SK-N-DZ (cell line): ENCODE results near the gene SH3PXD2B.
"Not testable (repeated sequence)": the region's sequence is repeated elsewhere in the genome, so short reads cannot be mapped to it uniquely, and the experiment has no call there.

Experiments used
- DNase-seq: peaks from one replicate; pipeline ENCODE4 v3.0.0-alpha.2; 2015; ENCODE audit warnings: low spot score

SH3PXD2B gene

DNA sequence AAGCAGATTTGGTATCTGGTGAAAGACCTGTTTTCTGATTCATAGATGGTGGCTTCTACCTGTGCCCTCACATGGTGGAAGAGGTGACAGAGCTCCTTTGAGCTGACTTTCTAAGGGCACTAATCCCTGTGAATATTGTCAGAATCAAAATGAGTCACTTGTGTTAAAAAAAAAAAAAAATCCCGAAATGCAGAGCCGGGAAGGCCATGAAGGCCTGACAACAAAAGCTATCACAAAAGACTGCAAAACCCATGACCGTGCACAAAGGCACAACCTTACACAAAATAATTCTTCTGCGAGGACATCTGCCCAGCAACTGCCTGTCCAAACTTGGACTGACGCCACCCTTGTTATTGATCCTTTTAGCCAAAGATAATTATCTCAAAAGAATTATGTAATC, 151.2 kb downstream of the SH3PXD2B start:
- DNase-seq, result no peak

DNA sequence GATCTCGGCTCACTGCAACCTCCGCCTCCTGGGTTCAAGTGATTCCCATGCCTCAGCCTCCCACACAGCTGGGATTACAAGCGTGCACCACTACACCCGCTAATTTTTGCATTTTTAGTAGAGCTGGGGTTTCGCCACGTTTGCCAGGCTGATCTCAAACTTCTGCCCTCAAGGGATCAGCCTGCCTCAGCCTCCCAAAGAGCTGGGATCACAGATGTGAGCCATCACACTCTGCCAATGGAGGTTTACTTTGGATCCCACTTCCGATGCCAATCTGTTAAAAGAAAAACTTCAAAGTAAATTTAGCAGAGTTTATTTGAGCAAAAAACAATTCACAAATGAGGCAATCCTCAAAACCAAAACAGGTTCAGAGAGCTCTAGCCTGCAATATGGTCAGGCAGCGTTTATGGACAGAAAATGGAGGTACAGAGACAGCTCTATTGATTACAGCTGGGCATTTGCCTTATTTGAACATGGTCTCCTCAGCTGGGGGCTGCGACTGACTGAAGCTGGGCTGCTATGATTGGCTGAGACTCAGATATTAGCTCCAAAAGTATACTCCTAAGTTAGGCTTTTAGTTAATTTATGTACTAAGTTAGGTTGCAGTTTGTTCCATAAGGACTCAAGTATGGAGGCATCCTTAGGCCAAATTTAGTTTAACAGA, 152.1 kb downstream of the SH3PXD2B start:
- DNase-seq, result no peak

GRCh38 chr5:172299916-172300439, 154.3 kb downstream of the SH3PXD2B start:
- DNase-seq, result no peak

DNA sequence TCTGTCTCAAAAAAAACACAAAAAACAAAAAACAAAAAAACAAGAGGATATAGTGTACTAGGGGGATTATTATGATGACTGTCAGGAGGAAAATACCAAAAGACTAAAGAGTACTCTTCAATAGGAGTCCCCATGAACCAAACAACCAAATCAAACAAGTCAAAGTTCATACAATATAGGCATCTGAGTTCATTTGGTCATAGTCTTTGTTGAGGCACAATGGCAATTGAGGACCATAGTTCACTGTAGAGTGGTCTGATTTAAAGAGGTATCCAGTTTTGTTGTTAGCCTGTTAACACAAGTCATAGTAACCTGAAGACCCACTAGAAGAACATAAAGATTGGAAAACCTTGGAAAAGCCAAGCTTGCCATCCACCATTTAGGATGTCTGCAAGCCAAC, 159.5 kb downstream of the SH3PXD2B start:
- no peak for DNase-seq

DNA sequence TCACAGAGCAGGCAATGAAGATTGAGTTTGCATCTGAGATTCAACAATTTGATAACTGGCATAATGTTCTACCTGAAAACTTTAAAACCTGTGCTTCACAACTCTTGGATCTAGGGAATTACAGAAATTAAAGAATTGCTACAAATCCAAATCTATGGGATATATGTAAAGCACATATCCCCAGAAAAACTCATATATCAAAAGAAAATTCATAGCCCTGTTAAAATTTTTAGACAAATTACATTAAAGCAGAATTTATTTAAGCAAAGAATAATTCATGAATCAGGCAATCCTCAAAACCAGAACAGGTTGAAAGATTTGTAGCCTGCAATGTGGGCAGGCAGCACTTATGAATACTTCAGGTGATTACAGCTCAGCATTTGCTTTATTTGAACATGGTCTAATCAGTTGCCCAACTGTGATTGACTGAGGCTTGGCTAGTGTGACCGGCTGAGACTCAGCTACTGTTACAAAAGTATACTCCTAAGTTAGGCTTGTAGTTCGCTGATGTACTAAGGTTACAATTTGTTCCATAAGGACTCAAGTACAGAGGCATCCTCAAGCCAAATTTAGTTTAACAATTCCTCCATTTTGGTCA, 160.5 kb downstream of the SH3PXD2B start:
- no peak for DNase-seq

DNA sequence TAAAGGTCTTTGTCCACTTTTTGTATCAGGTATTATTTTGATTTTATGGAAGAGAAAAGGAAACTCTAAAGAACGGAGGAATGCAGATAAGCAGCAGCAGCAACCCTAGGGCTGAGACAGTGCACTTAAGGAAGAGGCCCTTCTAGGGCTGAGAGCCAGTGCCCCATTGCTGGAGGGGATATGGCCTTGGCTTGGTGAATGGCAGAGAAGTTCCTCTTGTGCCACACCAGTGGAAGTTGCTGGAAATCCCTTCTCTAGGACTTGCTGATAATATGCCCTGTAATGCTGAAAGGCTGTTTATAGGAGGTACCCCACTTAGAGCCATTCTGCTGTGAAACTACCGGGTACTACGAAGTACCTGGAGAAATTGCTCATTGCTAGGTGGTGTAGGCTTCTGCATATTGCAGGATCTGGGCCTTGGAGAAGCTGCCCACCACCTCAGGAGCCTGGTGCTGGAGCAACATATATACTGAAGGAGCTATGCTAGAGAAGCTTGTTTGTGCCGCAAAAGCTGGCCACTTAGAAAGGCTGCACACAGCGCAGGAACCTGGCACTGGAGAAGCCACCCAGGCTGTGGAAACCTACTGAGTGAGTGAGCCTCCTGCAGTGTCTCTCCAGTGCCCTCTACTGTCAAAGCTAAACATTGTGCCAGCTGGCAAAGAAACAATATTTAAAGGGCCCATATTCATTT, 161.1 kb downstream of the SH3PXD2B start:
- peak; percentile 79 for DNase-seq

DNA sequence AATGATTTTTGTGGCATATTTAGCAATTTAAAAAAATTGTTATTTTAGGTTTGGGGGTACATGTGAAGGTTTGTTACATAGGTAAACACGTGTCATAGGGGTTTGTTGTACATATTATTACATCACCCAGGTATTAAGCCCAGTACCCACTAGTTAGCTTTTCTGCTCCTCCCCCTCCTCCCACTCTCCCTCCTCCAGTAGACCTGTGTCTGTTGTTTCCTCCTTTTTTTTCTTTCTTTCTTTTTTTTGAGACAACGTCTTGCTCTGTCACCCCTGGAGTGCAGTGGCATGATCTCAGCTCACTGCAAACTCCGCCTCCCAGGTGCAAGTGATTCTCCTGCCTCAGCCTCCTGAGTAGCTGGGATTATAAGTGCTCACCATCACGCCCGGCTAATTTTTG, 162.5 kb downstream of the SH3PXD2B start:
- DNase-seq, result not testable (repeated sequence)

DNA sequence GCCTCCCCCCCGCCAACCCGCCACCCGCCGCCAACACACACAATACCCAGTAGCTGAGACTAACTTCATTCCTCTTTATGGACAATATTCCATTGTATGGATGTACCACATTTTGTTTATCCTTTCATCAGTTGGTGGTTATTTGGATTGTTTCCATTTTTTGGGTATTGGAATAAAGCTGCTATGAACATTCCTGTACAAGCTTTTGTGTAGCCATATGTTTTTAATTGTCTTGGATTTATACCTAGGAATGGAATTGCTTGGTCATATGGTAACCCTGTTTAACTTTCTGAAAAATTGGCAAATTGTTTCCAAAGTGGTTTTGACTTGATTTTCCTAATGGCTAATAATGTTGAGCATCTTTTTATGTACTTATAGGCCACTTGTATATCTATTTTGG, 165.9 kb downstream of the SH3PXD2B start:
- DNase-seq, result no peak

DNA sequence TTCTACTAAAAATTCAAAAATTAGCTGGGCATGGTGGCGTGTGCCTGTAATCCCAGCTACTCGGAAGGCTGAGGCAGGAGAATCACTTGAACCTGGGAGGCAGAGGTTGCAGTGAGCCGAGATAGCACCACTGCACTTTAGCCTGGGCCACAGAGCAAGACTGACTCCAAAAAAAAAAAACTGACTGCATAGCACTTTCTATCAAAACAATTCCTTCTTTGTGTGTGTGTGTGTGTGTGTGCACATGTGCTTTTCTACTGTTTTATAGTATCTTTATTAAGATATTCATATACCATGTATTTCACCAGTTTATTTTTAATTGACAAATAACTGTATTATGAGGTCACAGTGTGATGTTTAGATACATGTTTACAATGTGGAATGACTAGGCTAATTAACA, 167.2 kb downstream of the SH3PXD2B start:
- not testable (repeated sequence) for DNase-seq

GRCh38 chr5:172285226-172286143, 168.8 kb downstream of the SH3PXD2B start:
- peak; percentile 28 for DNase-seq

GRCh38 chr5:172284611-172284980, 169.7 kb downstream of the SH3PXD2B start:
- DNase-seq, result no peak

DNA sequence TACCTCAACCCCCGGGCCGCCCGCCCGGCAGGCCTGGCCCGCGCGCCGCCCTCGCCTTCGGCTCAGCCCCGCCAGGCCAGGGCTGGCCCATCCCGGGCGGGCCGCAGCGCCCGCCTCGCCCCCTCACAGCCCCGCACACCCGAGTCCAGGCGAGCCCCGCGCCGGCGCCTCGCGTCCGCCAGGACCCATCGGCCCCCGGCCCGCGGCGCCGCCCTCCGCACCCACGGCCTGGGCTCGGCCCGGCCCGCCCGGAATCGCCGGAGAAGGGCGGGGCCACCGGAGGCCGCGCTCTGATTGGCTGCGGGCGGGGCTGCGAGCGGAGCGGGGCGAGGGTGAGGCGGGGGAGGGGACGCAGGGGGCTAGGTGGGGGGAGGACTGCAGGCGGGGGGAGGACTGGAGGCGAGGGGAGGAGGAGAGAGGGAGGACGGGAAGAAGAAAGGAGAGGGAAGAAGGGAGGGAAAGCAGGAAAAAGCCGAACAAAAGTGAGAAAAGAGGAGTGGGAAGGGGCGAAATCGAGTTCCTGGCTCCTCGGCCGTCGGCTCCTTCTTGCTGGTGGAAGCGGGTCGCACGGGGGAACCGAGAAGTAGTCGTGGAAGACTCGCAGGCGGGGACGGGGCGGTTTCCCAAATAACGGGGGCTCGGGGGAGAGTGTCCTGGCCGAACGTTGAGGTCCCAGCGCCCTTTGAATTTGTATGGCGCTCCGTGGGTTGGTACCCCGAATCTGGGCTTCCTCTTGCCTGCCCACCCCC, 170.3 kb downstream of the SH3PXD2B start:
- peak; percentile 77 for DNase-seq

DNA sequence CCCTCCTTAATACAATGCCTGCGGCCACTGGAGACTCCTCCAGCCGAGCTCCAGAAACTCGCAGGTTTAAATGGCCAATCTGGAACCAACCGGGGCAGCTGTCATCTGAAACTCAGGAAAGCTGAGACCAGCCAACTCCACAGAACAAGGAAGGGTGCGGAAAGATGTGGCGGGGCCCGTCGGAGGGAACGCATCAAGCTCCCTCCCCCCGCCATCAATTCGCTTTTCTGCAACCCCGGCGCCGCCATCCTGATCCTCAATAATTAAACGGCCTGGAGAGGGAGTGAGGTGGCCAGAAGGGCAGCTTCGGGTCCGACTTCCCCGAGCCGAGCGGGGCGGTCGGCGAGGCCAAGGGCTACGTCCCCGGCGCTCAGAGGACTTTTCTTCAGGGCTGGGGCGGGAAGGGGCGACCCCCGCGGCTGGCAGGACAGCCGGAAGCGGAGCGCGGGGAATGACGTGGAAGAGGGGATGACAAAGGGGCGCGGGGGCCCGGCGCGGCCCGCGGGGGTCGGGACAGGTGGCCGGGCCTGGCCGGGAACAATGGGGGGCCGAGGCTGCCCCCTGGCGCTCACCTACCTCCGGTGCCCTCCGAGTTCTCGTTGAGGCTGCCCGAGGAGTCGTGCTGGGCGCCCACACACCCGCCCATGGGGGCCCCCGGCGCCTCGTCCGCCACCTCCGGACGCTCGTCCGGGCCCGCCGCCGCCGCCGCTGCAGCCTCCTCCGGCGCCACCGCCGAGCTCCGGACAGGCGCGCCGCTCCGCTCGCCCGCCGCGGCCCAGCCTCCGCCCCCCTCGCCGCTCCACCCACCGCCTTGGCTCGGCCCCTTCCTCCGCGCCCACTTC, 171.1 kb downstream of the SH3PXD2B start, which contains the start of gene UBTD2:
TSS of gene UBTD2 (minus strand) at position 745 of the 842 bp plus-strand sequence. CDS start at position 646, 99 bp downstream.
- peak; percentile 74 for DNase-seq

GRCh38 chr5:172282272-172283019, 171.9 kb downstream of the SH3PXD2B start:
- no peak for DNase-seq

GRCh38 chr5:172281346-172281745, 173.0 kb downstream of the SH3PXD2B start:
- no peak for DNase-seq

DNA sequence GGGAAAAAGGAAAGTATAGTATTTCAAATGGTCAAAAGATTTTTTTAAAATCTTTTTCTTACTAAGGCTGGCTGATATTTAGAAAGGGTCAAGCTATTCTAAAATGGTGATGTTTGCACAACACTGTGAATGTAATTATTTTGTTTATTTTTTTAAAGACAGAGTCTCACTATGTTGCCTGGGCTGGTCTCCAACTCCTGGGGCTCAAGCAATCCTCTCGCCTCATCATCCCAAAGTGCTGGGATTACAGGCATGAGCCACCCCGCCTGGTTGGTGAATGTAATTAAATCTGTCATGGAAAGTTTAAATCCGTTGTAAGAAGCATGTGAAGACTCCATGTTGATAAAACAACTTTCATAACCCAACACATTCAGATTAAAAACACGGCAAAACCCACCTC, 173.4 kb downstream of the SH3PXD2B start:
- no peak for DNase-seq

- no peak for DNase-seq
These were observed 174.0 kb downstream of the SH3PXD2B start for GRCh38 chr5:172280317-172280716.

- no peak for DNase-seq
These were observed 176.0 kb downstream of the SH3PXD2B start for GRCh38 chr5:172278356-172278755.

- DNase-seq, result no peak
These were observed 178.1 kb downstream of the SH3PXD2B start for GRCh38 chr5:172276214-172276613.
